GM10266 (cell line): ENCODE results near the gene GSTCD.

ENCODE experiments used
- DNase-seq: peaks from one replicate; pipeline ENCODE4 v3.0.0; 2012; ENCODE audit errors: extremely low spot score
- CTCF ChIP-seq: IDR thresholded peaks from 2 replicates; pipeline ENCODE4 v1.5.1; 2012; ENCODE audit warnings: mild to moderate bottlenecking, low read depth; ENCODE audit not compliant: control insufficient read depth, insufficient read depth; ENCODE audit errors: missing control alignments

Gene GSTCD

GRCh38 chr4:105708181-105709080 is at the start of gene GSTCD, which contains the start of gene INTS12:
GSTCD (plus strand) TSS chr4:105708784; CDS start chr4:105717614, 8,830 bp downstream.
INTS12 (minus strand) TSS chr4:105708689; CDS start chr4:105700005, 8,684 bp downstream.
- peak; percentile 75 for DNase-seq
- no peak for TF ChIP-seq CTCF

- DNase-seq, result no peak
- TF ChIP-seq CTCF, result no peak
Measured at GRCh38 chr4:105659190-105659589, 49.4 kb upstream of the GSTCD start.

GRCh38 chr4:105661028-105661427 is 47.6 kb upstream of the GSTCD start:
- DNase-seq, result no peak
- no peak for TF ChIP-seq CTCF

- no peak for TF ChIP-seq CTCF
- no peak for DNase-seq
Measured at GRCh38 chr4:105662935-105663675, 45.5 kb upstream of the GSTCD start.

- peak; percentile 19 for TF ChIP-seq CTCF
- DNase-seq, result peak; percentile 23
Measured at GRCh38 chr4:105666693-105667092, 41.9 kb upstream of the GSTCD start.

- no peak for TF ChIP-seq CTCF
- DNase-seq, result no peak
Measured at GRCh38 chr4:105670684-105671083, 37.9 kb upstream of the GSTCD start.

- no peak for DNase-seq
- TF ChIP-seq CTCF, result no peak
Measured at GRCh38 chr4:105671301-105671700, 37.3 kb upstream of the GSTCD start.
